Right hindlimb (tissue), 1 donor: Measurements from ENCODE around the gene SOX5.
"Not testable (repeated sequence)": the region's sequence is repeated elsewhere in the genome, so short reads cannot be mapped to it uniquely, and the experiment has no call there.

Source experiments
- DNase-seq: peaks from one replicate; pipeline ENCODE4 v3.0.0-alpha.2; 2018

The SOX5 gene

GRCh38 chr12:23830210-23830609, 119.3 kb downstream of the SOX5 start:
- DNase-seq, result no peak

DNA sequence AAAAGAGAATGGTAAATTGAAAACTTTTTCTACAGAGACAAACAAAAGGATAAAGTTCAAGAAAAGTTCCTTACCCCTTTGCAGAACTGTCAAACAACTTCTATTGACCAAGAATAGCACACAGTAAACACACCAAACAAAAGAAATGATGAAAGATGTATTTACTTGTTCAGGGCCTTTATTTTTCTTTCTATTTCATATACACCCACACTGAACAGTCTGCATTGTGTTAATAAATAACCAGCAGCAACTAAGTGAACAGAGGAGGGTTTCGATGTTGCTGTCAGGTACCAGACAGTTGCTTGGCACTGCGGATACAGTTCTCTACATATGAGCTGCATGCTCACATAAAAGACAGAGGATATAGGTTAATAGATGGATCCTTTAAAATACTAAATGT, 122.1 kb downstream of the SOX5 start:
- no peak for DNase-seq

- DNase-seq, result not testable (repeated sequence)
Observed at GRCh38 chr12:23825124-23825523, 124.3 kb downstream of the SOX5 start.

DNA sequence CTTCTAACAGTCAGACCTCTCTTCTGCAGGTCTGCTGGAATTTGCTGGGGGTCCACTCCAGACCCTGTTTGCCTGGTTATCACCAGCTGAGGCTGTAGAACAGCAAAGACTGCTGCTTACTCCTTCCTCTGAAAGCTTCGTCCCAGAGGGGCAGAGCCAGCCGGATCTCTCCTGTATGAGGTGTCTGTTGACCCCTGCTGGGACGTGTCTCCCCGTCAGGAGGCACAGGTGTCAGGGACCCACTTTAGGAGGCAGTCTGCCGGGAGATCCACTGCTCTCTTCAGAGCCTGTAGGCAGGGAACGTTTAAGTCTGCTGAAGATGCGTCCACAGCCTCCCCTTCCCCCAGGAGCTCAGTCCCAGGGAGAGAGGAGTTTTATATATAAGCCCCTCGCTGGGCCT, 125.1 kb downstream of the SOX5 start:
- no peak for DNase-seq

DNA sequence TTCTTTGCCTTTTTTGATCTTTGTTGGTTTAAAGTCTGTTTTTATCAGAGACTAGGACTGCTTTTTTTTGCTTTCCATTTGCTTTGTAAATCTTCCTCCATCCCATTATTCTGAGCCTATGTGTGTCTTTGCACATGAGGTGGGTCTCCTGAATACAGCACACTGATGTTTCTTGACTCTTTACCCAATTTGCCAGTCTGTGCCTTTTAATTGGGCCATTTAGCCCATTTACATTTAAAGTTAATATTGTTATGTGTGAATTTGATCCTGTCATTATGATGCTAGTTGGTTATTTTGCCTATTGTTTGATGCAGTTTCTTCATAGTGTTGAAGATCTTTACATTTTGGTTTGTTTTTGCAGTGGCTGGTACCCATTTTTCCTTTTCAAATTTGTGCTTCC, 126.6 kb downstream of the SOX5 start:
- DNase-seq, result not testable (repeated sequence)

DNA sequence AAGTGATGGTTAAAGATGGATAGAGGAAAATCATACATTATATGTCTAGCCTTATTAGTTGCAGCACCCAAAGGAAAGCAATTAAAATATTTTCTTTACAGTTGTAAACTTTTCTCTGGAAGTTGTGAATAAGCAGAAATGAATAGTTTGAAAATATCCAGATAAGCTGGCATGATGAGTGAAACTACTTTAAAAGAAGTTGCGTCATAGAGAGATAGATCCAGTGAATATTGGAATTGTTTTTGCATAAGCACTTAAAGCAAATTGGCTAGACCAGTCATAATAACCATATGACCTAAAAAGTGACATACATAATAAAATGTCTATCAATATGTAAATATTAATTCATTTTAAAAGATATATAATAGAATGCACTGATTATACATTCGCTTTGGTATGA, 132.1 kb downstream of the SOX5 start:
- no peak for DNase-seq

DNA sequence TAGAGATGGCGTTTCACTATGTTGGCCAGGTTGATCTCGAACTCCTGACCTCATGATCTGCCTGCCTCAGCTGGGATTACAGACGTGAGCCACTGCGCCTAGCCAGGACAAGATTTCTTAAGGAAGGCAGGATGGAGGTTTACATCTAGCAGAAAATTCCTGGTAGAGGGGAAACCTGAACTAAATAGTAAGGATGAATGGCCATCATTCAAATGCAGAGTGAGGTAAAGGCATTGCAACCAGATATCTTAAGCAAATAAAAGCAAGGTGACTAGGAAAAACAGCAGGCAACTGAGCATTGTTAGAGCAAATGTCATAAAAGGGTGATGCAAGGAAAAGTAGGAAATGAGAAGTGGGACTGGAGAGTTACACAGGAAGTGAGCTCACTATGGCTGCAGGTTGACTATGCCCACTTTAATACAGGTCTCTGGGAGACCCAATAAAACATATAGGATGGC, 133.0 kb downstream of the SOX5 start:
- no peak for DNase-seq

DNA sequence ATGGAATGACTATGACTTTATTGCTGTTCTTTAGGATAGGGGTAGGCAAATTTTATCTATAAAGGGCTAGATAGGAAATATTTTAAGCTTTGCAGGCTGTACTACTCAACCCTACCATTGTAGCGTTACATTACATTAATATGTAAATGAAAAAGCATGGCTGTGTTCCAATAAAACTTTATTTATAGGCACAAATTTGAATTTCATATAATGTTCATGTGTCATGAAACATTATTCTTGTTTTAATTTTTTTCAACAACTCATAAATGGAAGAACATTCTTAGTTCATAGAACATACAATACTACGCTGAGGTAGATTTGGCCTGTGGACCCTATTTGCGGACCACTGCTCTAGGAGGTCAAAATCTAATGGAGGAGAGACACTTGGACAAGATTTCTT, 133.7 kb downstream of the SOX5 start:
- DNase-seq, result no peak

DNA sequence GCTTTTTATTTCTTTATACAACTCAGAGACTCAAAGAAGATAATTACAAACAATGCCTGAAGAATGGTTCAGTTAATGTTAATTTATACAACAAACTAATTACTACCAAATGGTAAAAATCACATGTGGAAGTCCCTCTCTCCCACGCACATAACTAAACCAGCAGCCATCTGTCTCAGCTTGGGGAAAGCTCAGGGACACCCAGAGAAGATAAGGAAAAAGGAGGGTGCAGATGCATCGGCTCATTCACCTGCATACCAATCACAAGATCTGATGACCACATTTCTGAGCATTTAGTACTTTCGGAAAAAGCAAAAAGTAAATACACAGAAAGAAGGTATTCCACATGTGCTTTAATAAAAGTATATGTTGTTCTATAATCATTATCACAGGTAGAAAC, 136.3 kb downstream of the SOX5 start:
- DNase-seq, result no peak

DNA sequence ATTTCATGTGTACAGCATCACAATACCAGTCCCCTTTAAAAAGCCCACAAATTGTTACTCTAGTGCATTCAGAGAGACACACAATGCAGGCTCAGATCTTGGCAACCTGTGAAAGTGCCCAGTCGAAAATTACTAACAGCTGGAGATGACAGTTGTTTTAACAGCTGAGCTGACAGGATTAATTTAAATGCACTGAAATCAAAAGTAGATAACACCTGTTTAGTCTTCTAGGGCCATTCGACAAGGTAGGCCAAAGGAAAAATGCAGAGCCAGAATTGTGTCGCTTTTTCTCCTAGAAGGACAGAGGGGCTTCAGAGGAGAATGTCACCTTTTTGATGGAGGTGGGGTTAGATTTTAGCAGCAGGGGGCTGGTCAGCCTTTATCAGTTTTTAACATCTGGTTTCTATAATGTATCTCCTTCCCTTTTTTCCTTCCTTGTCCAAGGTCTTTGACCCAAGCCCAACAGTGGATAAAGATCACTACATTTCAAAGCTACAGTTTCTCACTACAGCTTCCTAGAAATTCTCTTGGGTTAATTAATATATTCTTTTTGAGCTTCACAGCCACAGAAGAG, 139.1 kb downstream of the SOX5 start:
- no peak for DNase-seq

- no peak for DNase-seq
Observed at GRCh38 chr12:23803540-23803939, 145.9 kb downstream of the SOX5 start.

- peak; percentile 17 for DNase-seq
Observed at GRCh38 chr12:23795494-23795893, 154.0 kb downstream of the SOX5 start.

GRCh38 chr12:23781118-23781517, 168.4 kb downstream of the SOX5 start:
- no peak for DNase-seq

- DNase-seq, result no peak
Observed at GRCh38 chr12:23775208-23775607, 174.3 kb downstream of the SOX5 start.

DNA sequence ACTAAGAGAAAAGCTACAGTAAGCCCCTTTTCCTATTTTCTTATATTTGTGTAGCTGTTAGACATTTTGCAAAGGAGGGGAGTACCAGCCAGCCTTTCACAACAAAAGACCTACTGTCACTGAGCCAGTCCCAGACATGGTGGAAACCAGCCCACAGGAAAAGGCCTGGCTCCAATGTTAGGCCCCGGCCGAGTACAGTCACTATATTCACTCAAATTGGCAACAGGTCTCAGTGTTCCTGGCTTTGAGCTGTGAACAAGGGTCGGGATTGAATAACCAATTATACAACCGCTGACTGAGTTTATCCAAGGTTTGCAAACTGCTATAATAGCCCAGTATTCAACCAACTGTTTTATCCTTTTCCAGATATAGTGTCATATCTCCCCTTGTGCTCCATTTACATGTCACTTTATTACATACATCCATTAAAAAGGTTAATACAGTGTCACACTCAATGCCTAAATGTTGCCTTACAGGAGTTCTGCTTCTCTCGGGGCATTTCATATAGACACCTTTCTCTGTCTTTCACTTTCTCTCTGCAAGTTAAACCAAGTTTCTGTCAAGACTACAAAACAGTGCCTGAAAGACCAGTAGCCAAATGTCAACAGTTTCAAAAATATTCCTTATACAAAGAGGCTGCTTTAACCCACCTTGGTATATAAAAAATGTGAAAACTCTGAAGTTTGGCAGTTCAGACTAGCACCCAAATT, 178.1 kb downstream of the SOX5 start:
- peak; percentile 85 for DNase-seq

DNA sequence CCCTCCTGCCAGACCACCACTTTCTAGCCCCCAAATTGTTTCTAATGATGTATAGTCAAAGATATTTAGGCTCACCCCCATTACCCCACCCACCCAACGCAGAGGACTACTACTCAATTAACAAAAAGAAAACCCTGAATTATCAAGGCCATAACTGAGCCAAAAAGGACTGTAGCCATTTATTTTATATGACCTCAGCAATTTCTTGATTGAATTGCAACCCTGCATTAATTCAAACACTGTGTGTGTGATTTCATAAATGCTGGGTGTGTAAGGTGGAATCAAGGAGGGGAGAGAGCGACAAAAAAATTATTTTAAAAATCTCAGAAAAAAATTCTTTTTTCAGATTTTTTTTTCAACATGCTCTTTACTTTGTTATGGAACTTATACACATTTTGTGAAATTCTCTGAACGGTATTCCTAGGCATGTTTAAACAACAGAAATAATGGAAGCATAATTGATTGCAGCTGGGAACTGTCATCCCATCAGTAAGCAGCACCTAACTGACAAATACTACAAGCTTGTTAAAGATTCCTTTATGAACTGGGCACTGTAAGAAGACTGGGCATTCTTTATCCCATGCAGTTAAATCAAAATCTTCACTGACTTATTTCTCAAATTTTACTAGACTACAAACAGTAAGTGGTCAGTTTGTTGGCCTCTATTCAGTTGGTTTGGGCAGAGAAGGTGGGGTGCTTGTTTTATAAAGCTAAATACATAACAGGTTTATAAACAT, 179.1 kb downstream of the SOX5 start:
- DNase-seq, result no peak

GRCh38 chr12:23767834-23768233, 181.6 kb downstream of the SOX5 start:
- no peak for DNase-seq

DNA sequence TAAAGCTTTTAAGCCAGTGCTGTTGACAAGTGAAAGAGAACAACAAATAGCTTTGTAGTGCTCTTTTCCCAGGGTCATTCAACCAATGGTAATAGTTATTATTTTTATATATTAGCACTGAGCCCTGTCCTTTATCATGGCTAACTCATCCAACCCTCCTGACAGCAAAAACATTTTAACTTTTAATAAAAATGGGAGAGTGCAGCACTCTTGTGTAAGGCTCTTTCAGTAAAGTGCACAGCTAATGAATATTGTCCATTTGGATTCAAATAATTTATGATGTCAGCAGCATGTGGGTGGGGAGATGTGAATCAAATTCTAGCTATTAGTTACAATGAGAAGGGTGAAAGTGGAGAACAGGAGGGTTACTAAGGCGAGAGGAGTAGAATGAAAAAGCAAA, 185.7 kb downstream of the SOX5 start:
- no peak for DNase-seq

DNA sequence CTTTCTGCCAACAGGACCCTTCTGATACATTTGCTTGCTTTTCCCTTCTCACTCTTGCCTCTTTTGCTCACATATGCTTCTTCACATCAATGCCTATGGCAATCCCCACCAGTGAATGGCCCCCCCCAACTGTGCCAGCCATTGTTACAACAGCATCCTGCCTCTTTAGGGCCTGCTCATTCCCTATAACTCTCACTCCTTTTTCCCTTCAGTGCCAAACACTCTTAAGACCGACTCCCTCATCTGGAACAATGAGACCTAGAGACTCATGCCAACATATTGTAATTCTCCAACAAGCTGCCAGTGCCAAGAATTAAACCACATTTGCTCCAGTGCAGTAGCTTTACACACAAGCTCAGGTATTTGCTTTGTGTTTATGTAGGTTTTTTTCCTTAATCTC, 189.0 kb downstream of the SOX5 start:
- no peak for DNase-seq

- no peak for DNase-seq
Observed at GRCh38 chr12:23758608-23759007, 190.9 kb downstream of the SOX5 start.

DNA sequence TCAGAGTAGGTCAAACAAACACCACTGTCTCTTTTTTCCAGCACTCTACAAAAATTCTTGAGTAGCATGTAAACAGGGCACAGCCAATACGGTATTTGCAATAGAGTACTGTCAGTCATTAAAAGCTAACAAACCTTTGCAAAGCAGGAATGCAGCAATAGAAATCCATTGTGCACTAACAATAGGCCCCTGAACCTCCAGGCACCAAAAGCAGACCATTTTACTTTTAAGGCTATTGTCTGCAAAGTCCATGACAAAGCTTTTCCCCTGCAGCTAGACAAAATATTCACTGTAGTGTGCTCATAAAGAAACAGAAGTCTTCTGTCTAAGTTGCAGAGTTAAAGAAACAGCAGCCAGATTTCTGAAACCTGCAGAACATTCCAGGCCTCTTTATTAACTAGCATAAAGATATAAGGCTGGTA, 191.9 kb downstream of the SOX5 start:
- no peak for DNase-seq

GRCh38 chr12:23756416-23756815, 193.1 kb downstream of the SOX5 start:
- no peak for DNase-seq

DNA sequence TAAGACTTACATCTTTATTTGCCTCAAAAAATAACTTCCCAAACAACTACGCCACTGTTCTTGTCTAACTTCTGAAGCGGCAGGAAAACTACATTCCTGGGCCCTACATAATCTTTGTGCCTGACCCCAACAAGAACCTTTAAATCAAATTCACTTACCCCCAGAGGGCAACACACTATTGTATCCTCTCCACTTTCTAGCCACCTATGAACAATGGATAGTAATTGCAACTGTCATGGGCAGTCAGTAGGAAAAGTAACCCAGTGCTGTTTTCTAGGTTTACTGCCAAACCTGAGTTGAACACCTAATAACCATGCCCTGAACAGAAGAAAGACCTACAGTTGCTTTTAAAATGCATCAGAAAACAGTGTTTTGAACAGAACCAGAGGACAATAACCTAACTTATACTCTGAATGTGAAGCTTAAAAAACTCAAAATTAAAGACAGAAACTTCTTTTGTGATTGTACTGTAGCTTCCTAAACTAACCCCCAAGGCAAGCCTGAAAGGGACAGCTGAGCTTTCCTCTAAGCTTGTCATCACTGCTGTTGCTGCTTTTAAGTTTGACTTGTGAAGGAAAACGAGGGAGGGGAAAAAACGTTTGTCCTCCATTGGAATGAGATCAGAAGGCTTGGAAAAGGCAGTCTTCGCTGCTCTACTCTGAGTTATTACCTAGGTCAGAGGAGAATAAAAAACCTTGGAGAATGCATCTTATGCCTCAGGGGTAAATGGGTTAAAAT, 195.7 kb downstream of the SOX5 start:
- DNase-seq, result no peak
